HFF-Myc (cell line): Measurements from ENCODE around the gene PRKCA.

ENCODE experiments used
- DNase-seq: peaks from one replicate; pipeline ENCODE4 v3.0.0-alpha.2; 2011; ENCODE audit warnings: low read depth; ENCODE audit errors: extremely low read depth
- H3K4me3 ChIP-seq: replicated peaks from 2 replicates; pipeline ENCODE4 v1.5.1; 2011; ENCODE audit warnings: low read depth, mild to moderate bottlenecking, control low read depth, low read length
- TF ChIP-seq, protein P1 (sequence below): IDR thresholded peaks from 2 replicates; pipeline ENCODE4 v1.5.1; 2012; ENCODE audit warnings: mild to moderate bottlenecking, low read depth, low read length, control low read depth; ENCODE audit errors: missing control alignments

The PRKCA gene

DNA sequence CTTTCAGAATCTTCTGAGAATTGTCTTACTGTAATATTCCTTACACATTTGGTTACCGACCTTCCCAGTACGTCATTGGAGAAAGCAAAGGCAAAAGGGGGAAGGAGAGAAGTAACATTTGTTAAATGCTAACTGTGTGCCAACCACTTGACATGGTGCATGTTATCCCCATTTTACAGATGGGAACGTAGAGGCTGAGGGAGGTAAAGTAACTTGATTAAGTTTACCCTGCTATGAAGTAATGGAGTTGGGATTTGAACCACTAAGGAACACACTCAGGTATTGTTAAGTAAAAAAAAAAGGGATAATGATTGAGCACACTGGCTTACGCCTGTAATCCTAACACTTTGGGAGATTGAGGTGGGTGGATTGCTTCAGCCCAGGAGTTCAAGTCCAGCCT, 156.4 kb downstream of the PRKCA start:
- DNase-seq: no peak
- H3K4me3 ChIP-seq: no peak overlapping the region
- TF ChIP-seq, protein P1, sequence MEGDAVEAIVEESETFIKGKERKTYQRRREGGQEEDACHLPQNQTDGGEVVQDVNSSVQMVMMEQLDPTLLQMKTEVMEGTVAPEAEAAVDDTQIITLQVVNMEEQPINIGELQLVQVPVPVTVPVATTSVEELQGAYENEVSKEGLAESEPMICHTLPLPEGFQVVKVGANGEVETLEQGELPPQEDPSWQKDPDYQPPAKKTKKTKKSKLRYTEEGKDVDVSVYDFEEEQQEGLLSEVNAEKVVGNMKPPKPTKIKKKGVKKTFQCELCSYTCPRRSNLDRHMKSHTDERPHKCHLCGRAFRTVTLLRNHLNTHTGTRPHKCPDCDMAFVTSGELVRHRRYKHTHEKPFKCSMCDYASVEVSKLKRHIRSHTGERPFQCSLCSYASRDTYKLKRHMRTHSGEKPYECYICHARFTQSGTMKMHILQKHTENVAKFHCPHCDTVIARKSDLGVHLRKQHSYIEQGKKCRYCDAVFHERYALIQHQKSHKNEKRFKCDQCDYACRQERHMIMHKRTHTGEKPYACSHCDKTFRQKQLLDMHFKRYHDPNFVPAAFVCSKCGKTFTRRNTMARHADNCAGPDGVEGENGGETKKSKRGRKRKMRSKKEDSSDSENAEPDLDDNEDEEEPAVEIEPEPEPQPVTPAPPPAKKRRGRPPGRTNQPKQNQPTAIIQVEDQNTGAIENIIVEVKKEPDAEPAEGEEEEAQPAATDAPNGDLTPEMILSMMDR: no peak

DNA sequence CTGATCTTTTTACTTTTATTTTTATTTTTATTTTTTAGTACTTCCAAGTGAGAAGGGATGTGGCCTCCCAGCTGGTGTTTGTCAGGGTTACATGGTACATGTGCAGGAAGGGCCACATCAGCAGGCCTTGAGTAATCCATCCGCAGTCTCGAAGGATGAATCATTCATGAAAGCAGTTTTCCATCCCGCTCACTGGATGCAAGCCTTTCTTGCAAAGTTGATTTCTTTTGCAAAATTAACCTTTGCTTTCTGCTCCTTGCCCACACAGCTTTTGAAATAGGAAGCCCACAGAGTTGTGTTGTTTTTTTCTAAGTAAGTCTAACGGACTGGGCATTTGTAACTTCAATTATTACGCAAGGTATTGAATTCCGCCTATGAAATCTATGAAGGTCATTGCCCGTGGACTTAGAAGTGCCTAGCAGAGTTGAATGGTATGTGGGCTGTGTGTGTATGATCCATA, 157.4 kb downstream of the PRKCA start:
- TF ChIP-seq, protein P1: no peak
- H3K4me3 ChIP-seq: no peak overlapping the region
- peak; percentile 95 for DNase-seq

DNA sequence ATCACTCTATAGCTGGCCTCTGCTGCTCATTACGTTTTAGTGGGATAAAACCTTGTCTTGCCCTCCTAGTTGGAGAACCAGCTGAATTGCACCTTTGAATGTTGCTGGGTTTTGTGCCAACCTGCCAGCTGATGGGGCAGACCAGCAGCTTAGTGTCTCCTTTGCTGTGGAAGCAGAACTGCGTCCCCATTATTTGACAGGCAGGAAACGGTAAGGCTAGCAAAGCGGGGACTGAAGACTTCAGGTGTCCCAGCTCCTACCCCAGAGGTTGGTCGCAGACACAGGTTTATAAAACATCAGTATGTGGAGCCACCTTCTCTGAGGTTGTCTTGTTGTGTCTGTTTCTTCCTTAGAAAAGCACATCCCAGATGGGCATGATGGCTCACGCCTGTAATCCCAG, 158.1 kb downstream of the PRKCA start:
- TF ChIP-seq, protein P1: no peak
- no peak for DNase-seq
- H3K4me3 ChIP-seq: no peak overlapping the region

DNA sequence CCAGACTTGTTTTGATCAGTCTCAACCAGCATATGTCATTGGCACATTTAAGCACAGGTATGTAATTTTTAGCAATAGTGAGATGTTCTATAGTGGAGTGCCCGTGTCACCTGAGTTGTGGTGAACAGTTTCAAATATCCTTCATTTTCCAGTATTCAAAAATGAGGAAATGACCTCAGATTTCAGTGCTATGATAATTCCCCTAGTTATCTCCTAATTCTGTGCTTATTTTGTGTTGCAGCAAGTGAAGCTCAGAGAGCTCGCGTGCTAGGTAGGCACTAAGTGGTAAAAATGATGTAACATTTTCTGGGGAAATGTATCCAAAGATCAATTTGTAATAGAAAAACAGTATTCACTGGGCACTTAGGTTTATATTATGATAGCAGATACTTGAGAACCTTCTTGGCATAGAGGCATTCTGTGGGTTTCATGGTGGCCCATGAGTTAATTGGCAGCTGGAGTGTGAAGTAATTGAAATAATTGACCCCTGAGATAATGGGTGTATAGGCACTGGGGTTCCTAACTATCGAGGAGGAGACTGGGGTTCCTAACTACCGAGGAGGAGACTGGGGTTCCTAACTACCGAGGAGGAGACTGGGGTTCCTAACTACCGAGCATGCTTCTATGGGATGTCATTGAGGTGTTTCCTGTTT, 159.1 kb downstream of the PRKCA start:
- no peak overlapping the region for H3K4me3 ChIP-seq
- DNase-seq: no peak
- TF ChIP-seq, protein P1: no peak

DNA sequence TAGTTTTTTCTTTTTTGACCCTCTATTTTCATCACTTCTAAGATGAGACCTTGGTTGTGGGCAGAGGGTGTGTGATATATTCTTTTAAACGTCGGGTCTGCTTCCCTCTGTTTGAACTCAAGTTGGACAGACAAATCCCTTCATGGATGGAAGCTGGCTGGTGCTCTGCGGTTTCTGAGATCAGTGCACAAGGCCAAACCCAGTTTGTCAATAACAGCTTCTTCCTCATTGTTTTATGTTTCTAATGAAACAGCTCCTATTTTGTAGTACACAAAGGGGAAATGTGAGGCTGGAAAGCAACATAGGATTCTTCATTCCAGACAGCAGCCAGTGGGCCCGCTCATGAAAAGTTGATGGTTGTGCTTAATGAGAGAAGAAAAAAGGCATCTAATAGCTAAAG, 159.6 kb downstream of the PRKCA start:
- DNase-seq: no peak
- TF ChIP-seq, protein P1: no peak
- no peak overlapping the region for H3K4me3 ChIP-seq

DNA sequence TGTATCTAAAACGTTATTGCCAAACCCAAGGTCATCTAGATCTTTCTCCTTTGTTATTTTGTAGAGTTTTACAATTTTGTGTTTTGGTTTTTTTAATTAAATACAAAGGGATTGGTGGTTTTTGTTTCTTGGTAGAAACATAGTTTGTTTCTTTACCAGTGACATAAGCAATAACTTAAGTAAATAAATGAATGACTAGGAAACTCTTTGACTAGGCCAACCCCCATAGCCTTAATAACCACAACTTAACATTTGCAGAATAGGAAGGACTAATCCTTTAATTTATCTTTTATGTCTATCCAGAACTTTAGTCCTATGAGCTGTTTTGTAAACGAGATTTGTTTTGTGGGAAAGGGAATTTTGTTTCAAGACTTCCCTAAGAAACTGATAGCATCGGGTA, 162.5 kb downstream of the PRKCA start:
- TF ChIP-seq, protein P1: no peak
- DNase-seq: no peak
- no peak overlapping the region for H3K4me3 ChIP-seq

DNA sequence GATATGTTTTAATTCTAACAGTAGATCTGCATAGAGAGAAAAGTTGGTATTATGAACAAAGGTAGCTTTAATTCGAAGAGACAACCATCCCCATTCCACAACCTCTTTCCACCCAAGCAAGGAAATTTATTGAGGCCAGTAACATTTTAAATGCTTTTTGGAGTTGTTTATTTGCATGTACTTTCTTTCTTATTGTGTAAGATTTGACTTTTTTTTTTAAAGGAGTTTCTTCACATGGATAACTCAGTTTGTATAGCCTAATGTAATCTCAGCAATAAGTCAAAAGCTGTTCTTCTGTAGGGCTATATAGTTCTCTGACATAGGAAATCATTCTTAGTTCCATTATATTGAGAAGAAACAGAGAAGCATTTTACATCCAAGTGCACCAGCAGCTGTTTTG, 163.3 kb downstream of the PRKCA start:
- no peak overlapping the region for H3K4me3 ChIP-seq
- no peak for DNase-seq
- TF ChIP-seq, protein P1: no peak
